IMR-90 (cell line): ENCODE data around the gene HMGXB3. TPM values are rescaled to one million over a fixed set of nuclear protein-coding genes. Genes with fewer than 3 reads are reported as not detected.

Source experiments
- ATAC-seq: fragments of 200-7000 bp; cut with Tn5 transposase; 2 replicates; pipeline ENCODE4 v1.9.1; 2020; ENCODE audit warnings: low read depth, mild to moderate bottlenecking, moderate library complexity
- BruUV-seq: library from RNA; stranded (reverse); fragments of 400-500 nt; replicated peaks from 2 replicates; lab custom pipeline; 2021; lab: Mats Ljungman, UMichigan
- CTCF ChIA-PET: fragments of 300-600 bp; formaldehyde crosslinking; extraction: SDS; loops from one replicate; lab custom pipeline; 2021; ENCODE audit warnings: antibody characterized with exemption; lab: Yijun Ruan, JAX
- POLR2A ChIA-PET: fragments of 300-600 bp; sonication (Branson Sonifier 250); formaldehyde crosslinking; loops from one replicate; lab custom pipeline; 2022; ENCODE audit warnings: antibody characterized with exemption; ENCODE audit not compliant: unreplicated experiment; lab: Charles Lee
- DNase-seq: peaks from one replicate; pipeline ENCODE4 v3.0.0; 2013
- H2AFZ ChIP-seq: replicated peaks from 2 replicates; pipeline ENCODE3; 2013; ENCODE audit warnings: low read length, mild to moderate bottlenecking; ENCODE audit not compliant: poor library complexity
- H2AK5ac ChIP-seq: 2 replicates; pipeline ENCODE4 v1.6.1; 2013; ENCODE audit warnings: low read depth, low read length, inconsistent platforms
- H2AK9ac ChIP-seq: replicated peaks from 2 replicates; pipeline ENCODE3; 2013; ENCODE audit warnings: mild to moderate bottlenecking, low read depth, low read length, moderate library complexity; ENCODE audit not compliant: poor library complexity
- H2BK120ac ChIP-seq: 2 replicates; pipeline ENCODE4 v1.6.1; 2013; ENCODE audit warnings: low read depth, low read length, inconsistent platforms
- H2BK15ac ChIP-seq: 3 replicates; pipeline ENCODE4 v1.6.1; 2013; ENCODE audit warnings: low read depth, low read length, inconsistent platforms
- H2BK20ac ChIP-seq: 2 replicates; pipeline ENCODE4 v1.6.1; 2013; ENCODE audit warnings: low read depth, mild to moderate bottlenecking, inconsistent platforms, low read length, moderate library complexity
- H2BK5ac ChIP-seq: 2 replicates; pipeline ENCODE4 v1.6.1; 2013; ENCODE audit warnings: mild to moderate bottlenecking, low read depth, low read length, inconsistent platforms; ENCODE audit not compliant: poor library complexity, severe bottlenecking
- H3K14ac ChIP-seq: replicated peaks from 2 replicates; pipeline ENCODE4 v1.6.1; 2013; ENCODE audit warnings: low read depth, low read length, inconsistent platforms
- H3K18ac ChIP-seq: 2 replicates; pipeline ENCODE4 v1.6.1; 2013; ENCODE audit warnings: low read depth, low read length, control low read depth
- H3K23ac ChIP-seq: 2 replicates; pipeline ENCODE4 v1.6.1; 2013; ENCODE audit warnings: low read depth, low read length, inconsistent platforms
- H3K27ac ChIP-seq: 2 replicates; pipeline ENCODE4 v1.5.1; 2013; ENCODE audit warnings: mild to moderate bottlenecking, control low read depth, low read length; ENCODE audit not compliant: insufficient read depth
- H3K27me3 ChIP-seq: 2 replicates; pipeline ENCODE4 v1.6.1; 2013; ENCODE audit warnings: low read length; ENCODE audit not compliant: control insufficient read depth, insufficient read depth
- H3K36me3 ChIP-seq: 2 replicates; pipeline ENCODE4 v1.6.1; 2013; ENCODE audit warnings: low read length, mixed read lengths; ENCODE audit not compliant: control insufficient read depth, insufficient read depth
- H3K4ac ChIP-seq: 2 replicates; pipeline ENCODE4 v1.6.1; 2013; ENCODE audit warnings: low read depth, low read length, inconsistent platforms
- H3K4me1 ChIP-seq: 2 replicates; pipeline ENCODE4 v1.6.1; 2013; ENCODE audit warnings: low read length, mixed read lengths; ENCODE audit not compliant: control insufficient read depth, insufficient read depth
- H3K4me2 ChIP-seq: 2 replicates; pipeline ENCODE4 v1.6.1; 2013; ENCODE audit warnings: low read depth, mild to moderate bottlenecking, control low read depth, low read length, moderate library complexity
- H3K4me3 ChIP-seq: 2 replicates; pipeline ENCODE4 v1.5.1; 2013; ENCODE audit warnings: low read depth, mild to moderate bottlenecking, control low read depth, low read length, moderate library complexity; ENCODE audit not compliant: insufficient read depth
- H3K56ac ChIP-seq: 2 replicates; pipeline ENCODE4 v1.6.1; 2013; ENCODE audit warnings: low read length, inconsistent platforms; ENCODE audit not compliant: insufficient read depth; ENCODE audit errors: extremely low read depth
- H3K79me1 ChIP-seq, 2 experiments: 2 replicates each; pipeline ENCODE4 v1.6.1; 2013; ENCODE audit warnings: low read length in 2 of 2, inconsistent platforms in 1 of 2, low read depth in 1 of 2
- H3K9ac ChIP-seq: 2 replicates; pipeline ENCODE4 v1.6.1; 2013; ENCODE audit warnings: low read depth, low read length, control low read depth
- H3K9me1 ChIP-seq: 2 replicates; pipeline ENCODE4 v1.6.1; 2013; ENCODE audit warnings: low read length, inconsistent platforms; ENCODE audit not compliant: insufficient read depth
- H3K9me3 ChIP-seq: 2 replicates; pipeline ENCODE4 v1.6.1; 2013; ENCODE audit warnings: low read length; ENCODE audit not compliant: control insufficient read depth, insufficient read depth
- H4K20me1 ChIP-seq: 2 replicates; pipeline ENCODE4 v1.6.1; 2013; ENCODE audit warnings: low read length, inconsistent platforms; ENCODE audit not compliant: insufficient read depth
- H4K5ac ChIP-seq: 2 replicates; pipeline ENCODE4 v1.6.1; 2013; ENCODE audit warnings: mild to moderate bottlenecking, low read depth, low read length, control low read depth
- H4K8ac ChIP-seq, 2 experiments: 2 replicates each; pipeline ENCODE4 v1.6.1; 2013; ENCODE audit warnings: low read depth in 2 of 2, low read length in 2 of 2, control low read depth in 1 of 2, inconsistent platforms in 1 of 2
- H4K91ac ChIP-seq: 2 replicates; pipeline ENCODE4 v1.6.1; 2013; ENCODE audit warnings: low read depth, low read length, inconsistent platforms; ENCODE audit not compliant: insufficient read depth
- CEBPB ChIP-seq: IDR thresholded peaks from 2 replicates; pipeline ENCODE4 v1.6.1; 2012; ENCODE audit warnings: low read depth, low read length, improper control_type of control experiment
- CTCF ChIP-seq: conservative IDR thresholded peaks from 2 replicates; pipeline ENCODE4 v1.5.1; 2012; ENCODE audit warnings: mild to moderate bottlenecking, low read depth, low read length, improper control_type of control experiment
- NFE2L2 ChIP-seq: fragments of 150-350 bp; IDR thresholded peaks from 2 replicates; pipeline ENCODE4 v1.6.1; 2016; ENCODE audit warnings: low read depth, mild to moderate bottlenecking, low read length
- POLR2A ChIP-seq: IDR thresholded peaks from 2 replicates; pipeline ENCODE4 v1.6.1; 2012; ENCODE audit warnings: mild to moderate bottlenecking, low read depth, low read length
- WGBS, 2 experiments: methylation state at CpG; one replicate each; pipeline versions ENCODE4 v1.1.5 to v1.1.7; 2013; ENCODE audit warnings: missing lambda C conversion rate in 2 of 2; ENCODE audit not compliant: insufficient read length in 1 of 2; ENCODE audit errors: extremely low coverage in 2 of 2; 5-methylcytosine and 5-hydroxymethylcytosine counted together
- dilution Hi-C: fragments of 300-500 bp; cut with HindIII; formaldehyde crosslinking; loops from one replicate; pipeline ENCODE4 v1.14.3; 2018; ENCODE audit warnings: low sequenced_read_pairs; ENCODE audit not compliant: unreplicated experiment
- in situ Hi-C: fragments of 300-500 bp; cut with MboI; formaldehyde crosslinking; loops from 3 replicates; pipeline ENCODE4 v1.14.3; 2019; ENCODE audit warnings: low sequenced_read_pairs, inconsistent platforms, mixed read lengths
- intact Hi-C: fragments of 100-400 bp; cut with micrococcal nuclease; formaldehyde crosslinking; loops from 2 replicates; pipeline ENCODE4 v1.10.0; 2022
- polyA plus RNA-seq, 3 experiments: library from polyadenylated mRNA; depleted of rRNA; stranded (reverse); fragments of >200 nt; gene quantifications; 2 replicates each; pipeline ENCODE4 v1.2.3, GENCODE V29; 2012; ENCODE audit warnings: low replicate concordance in 1 of 3
- total RNA-seq: library from RNA; depleted of rRNA; stranded (reverse); fragments of >200 nt; gene quantifications from 2 replicates; pipeline ENCODE4 v1.2.3, GENCODE V29; 2012

The HMGXB3 gene
- total and polyA plus RNA-seq, 2 of the 4 experiments (the other 2 are of a cell fraction): 27.6 to 30.6 TPM

- Histone ChIP-seq H3K36me3 (peaks cover 7% of the 10 kb centered on the region), H4K20me1 (no peaks in the 10 kb centered on the region), H4K91ac (no peak overlapping the region), H3K9me3 (no peaks in the 10 kb centered on the region), H3K4me3 (no peak overlapping the region), H2BK15ac (no peak overlapping the region), H2AFZ (no peak overlapping the region), H3K23ac (no peak overlapping the region), H4K8ac (no peak overlapping the region), H3K27me3 (no peaks in the 10 kb centered on the region), H3K56ac (no peak overlapping the region), H3K4ac (no peak overlapping the region), H3K18ac (no peak overlapping the region), H3K9ac (no peak overlapping the region), H3K14ac (no peak overlapping the region), H2AK9ac (no peak overlapping the region), H3K4me1 (peaks cover 2% of the 10 kb centered on the region), H3K79me1 (peaks cover 11 to 26% of the 10 kb centered on the region in 2 experiments), H3K9me1 (peaks cover 16% of the 10 kb centered on the region), H3K4me2 (no peak overlapping the region), H4K5ac (no peak overlapping the region), H2BK20ac (no peak overlapping the region), H2AK5ac (no peak overlapping the region), H3K27ac (no peak overlapping the region), H2BK120ac (no peak overlapping the region), H2BK5ac (no peak overlapping the region)
- TF ChIP-seq NFE2L2 (no peak), CTCF (no peak), POLR2A (no peak), CEBPB (no peak)
- 100% methylated on average over 3 of the region's 14 CpGs; no CpG with 5 or more reads in 1 of the 2 experiments for WGBS, 2 experiments
- in situ Hi-C loops: no loop called here
- intact Hi-C loops: no loop called here
- POLR2A ChIA-PET: no interaction called here
- DNase-seq (no peak), ATAC-seq (no peak)
- dilution Hi-C loops: no loop called here
- CTCF ChIA-PET: interaction anchor here (1.1 kb wide), 1 partner anchor 161 kb away, joined by 3 read pairs; no protein-coding TSS in a partner anchor
- BruUV-seq: no TSS peak
Measured at GRCh38 chr5:149995385-149996204, 4.9 kb upstream of the HMGXB3 start.
